H1 (cell line): ENCODE results near the gene PIK3R3. TPM values are rescaled to one million over a fixed set of nuclear protein-coding genes. Genes with fewer than 3 reads are reported as not detected.

Experiments used
- CTCF ChIA-PET: fragments of 300-600 bp; sonication (Branson Sonifier 250); formaldehyde crosslinking; loops from one replicate; lab custom pipeline; 2021; ENCODE audit not compliant: partially characterized antibody; lab: Charles Lee
- POLR2A ChIA-PET: fragments of 300-600 bp; sonication (Branson Sonifier 250); formaldehyde crosslinking; loops from one replicate; lab custom pipeline; 2021; ENCODE audit warnings: inconsistent platforms; ENCODE audit not compliant: partially characterized antibody; lab: Charles Lee
- DNase-seq, 2 experiments: peaks; one replicate each; pipeline versions ENCODE4 v3.0.0 to v3.0.0-alpha.2; 2010 to 2022; ENCODE audit warnings: low spot score in 2 of 2, low read depth in 1 of 2, mixed read lengths in 1 of 2
- FAIRE-seq: peaks from 2 replicates; lab custom pipeline; 2011; peaks lifted over from hg19 to GRCh38; lab: Jason Lieb, UNC
- H2AFZ ChIP-seq: 2 replicates; pipeline ENCODE4 v1.8.1; 2012; ENCODE audit warnings: low read length, inconsistent platforms
- H2AK5ac ChIP-seq: 2 replicates; pipeline ENCODE4 v1.6.1; 2013; ENCODE audit warnings: low read depth, low read length
- H2BK120ac ChIP-seq: replicated peaks from 2 replicates; pipeline ENCODE3; 2013; ENCODE audit warnings: low read depth, low read length, inconsistent platforms
- H2BK12ac ChIP-seq: 2 replicates; pipeline ENCODE4 v1.6.1; 2013; ENCODE audit warnings: low read depth, low read length
- H2BK15ac ChIP-seq: 2 replicates; pipeline ENCODE4 v1.6.1; 2013; ENCODE audit warnings: low read length
- H2BK20ac ChIP-seq: 2 replicates; pipeline ENCODE4 v1.6.1; 2013; ENCODE audit warnings: low read length
- H2BK5ac ChIP-seq: 2 replicates; pipeline ENCODE4 v1.6.1; 2013; ENCODE audit warnings: low read depth, low read length
- H3K14ac ChIP-seq: 2 replicates; pipeline ENCODE4 v1.6.1; 2013; ENCODE audit warnings: inconsistent platforms; ENCODE audit not compliant: insufficient read length
- H3K18ac ChIP-seq: 2 replicates; pipeline ENCODE4 v1.6.1; 2013; ENCODE audit warnings: low read length; ENCODE audit errors: extremely low read depth
- H3K23ac ChIP-seq: 2 replicates; pipeline ENCODE4 v1.6.1; 2013; ENCODE audit warnings: inconsistent platforms; ENCODE audit not compliant: insufficient read length
- H3K23me2 ChIP-seq: 2 replicates; pipeline ENCODE4 v1.6.1; 2013; ENCODE audit warnings: low read depth, low read length
- H3K27ac ChIP-seq: 2 replicates; pipeline ENCODE4 v1.6.1; 2011; ENCODE audit warnings: low read depth, low read length, inconsistent platforms
- H3K27me3 ChIP-seq, 4 experiments: replicated peaks in 1 of 4; 1 replicate in 1 of 4; 2 replicates in 3 of 4; pipeline versions ENCODE4 v1.6.1 to v1.8.1; 2011 to 2013; ENCODE audit warnings: low read length in 3 of 4, mild to moderate bottlenecking in 3 of 4, inconsistent platforms in 2 of 4, mixed read lengths in 2 of 4, moderate library complexity in 1 of 4; ENCODE audit not compliant: control insufficient read depth in 3 of 4, insufficient read depth in 3 of 4; ENCODE audit errors: extremely low read depth in 1 of 4
- H3K36me3 ChIP-seq, 4 experiments: 2 replicates each; pipeline versions ENCODE4 v1.6.1 to v1.8.1; 2011 to 2013; ENCODE audit warnings: mild to moderate bottlenecking in 4 of 4, low read length in 3 of 4, moderate library complexity in 2 of 4, control low read depth in 1 of 4, inconsistent platforms in 1 of 4; ENCODE audit not compliant: insufficient read depth in 4 of 4, control insufficient read depth in 2 of 4
- H3K4ac ChIP-seq: replicated peaks from 2 replicates; pipeline ENCODE3; 2013; ENCODE audit warnings: low read length, low read depth, mixed read lengths, inconsistent platforms; ENCODE audit not compliant: insufficient read length
- H3K4me1 ChIP-seq, 4 experiments: replicated peaks in 1 of 4; 1 replicate in 1 of 4; 2 replicates in 3 of 4; pipeline versions ENCODE4 v1.6.1 to v1.8.1; 2011 to 2013; ENCODE audit warnings: low read length in 3 of 4, inconsistent platforms in 2 of 4, mixed read lengths in 1 of 4; ENCODE audit not compliant: insufficient read depth in 4 of 4, control insufficient read depth in 3 of 4
- H3K4me2 ChIP-seq, 2 experiments: 2 replicates each; pipeline versions ENCODE4 v1.6.1 to v1.8.1; 2011 to 2013; ENCODE audit warnings: low read depth in 2 of 2, low read length in 2 of 2, control low read depth in 1 of 2, inconsistent platforms in 1 of 2, mild to moderate bottlenecking in 1 of 2; ENCODE audit not compliant: insufficient read depth in 1 of 2
- H3K4me3 ChIP-seq, 4 experiments: fragments of 200-600, 300-600 bp in 1 of 4; sonication (generic), shearing (Covaris generic), sonication (Bioruptor Twin) in 1 of 4; 2 replicates each; pipeline versions ENCODE4 v1.5.1 to v1.8.1; 2011 to 2016; ENCODE audit warnings: low read length in 4 of 4, low read depth in 3 of 4, control low read depth in 2 of 4, inconsistent platforms in 2 of 4, mild to moderate bottlenecking in 2 of 4, mixed read lengths in 1 of 4, moderate library complexity in 1 of 4; ENCODE audit not compliant: insufficient read depth in 2 of 4; ENCODE audit errors: extremely low read depth in 1 of 4
- H3K56ac ChIP-seq: replicated peaks from 2 replicates; pipeline ENCODE3; 2013; ENCODE audit warnings: low read depth, mild to moderate bottlenecking, mixed read lengths, low read length, inconsistent platforms; ENCODE audit not compliant: insufficient read length
- H3K79me1 ChIP-seq: 2 replicates; pipeline ENCODE4 v1.6.1; 2013; ENCODE audit warnings: low read depth, low read length, control low read depth
- H3K79me2 ChIP-seq, 2 experiments: 2 replicates each; pipeline versions ENCODE4 v1.6.1 to v1.8.1; 2012 to 2013; ENCODE audit warnings: low read length in 2 of 2, mild to moderate bottlenecking in 2 of 2, inconsistent platforms in 1 of 2; ENCODE audit not compliant: insufficient read depth in 2 of 2, control insufficient read depth in 1 of 2
- H3K9ac ChIP-seq, 4 experiments: replicated peaks in 1 of 4; 1 replicate in 1 of 4; 2 replicates in 3 of 4; pipeline versions ENCODE4 v1.6.1 to v1.8.1; 2011 to 2013; ENCODE audit warnings: low read depth in 3 of 4, low read length in 3 of 4, control low read depth in 2 of 4, mild to moderate bottlenecking in 2 of 4, moderate library complexity in 2 of 4, inconsistent platforms in 1 of 4; ENCODE audit errors: extremely low read depth in 1 of 4
- H3K9me3 ChIP-seq, 2 experiments: 2 replicates each; pipeline versions ENCODE4 v1.6.1 to v1.8.1; 2012 to 2013; ENCODE audit warnings: mild to moderate bottlenecking in 2 of 2, moderate library complexity in 2 of 2, control low read depth in 1 of 2, inconsistent platforms in 1 of 2, low read depth in 1 of 2, low read length in 1 of 2, mixed read lengths in 1 of 2; ENCODE audit not compliant: insufficient read depth in 2 of 2
- H4K20me1 ChIP-seq, 2 experiments: replicated peaks in 1 of 2; 2 replicates each; pipeline versions ENCODE3 to v1.8.1; 2011 to 2013; ENCODE audit warnings: inconsistent platforms in 2 of 2, low read length in 2 of 2, mild to moderate bottlenecking in 1 of 2; ENCODE audit not compliant: insufficient read depth in 2 of 2, control insufficient read depth in 1 of 2
- H4K5ac ChIP-seq: 2 replicates; pipeline ENCODE4 v1.6.1; 2013; ENCODE audit warnings: low read length, low read depth, mixed read lengths, inconsistent platforms; ENCODE audit not compliant: insufficient read length
- H4K8ac ChIP-seq: 2 replicates; pipeline ENCODE4 v1.8.0; 2013; ENCODE audit warnings: mild to moderate bottlenecking, moderate library complexity, low read length, inconsistent platforms; ENCODE audit not compliant: insufficient read depth; ENCODE audit errors: extremely low read depth
- H4K91ac ChIP-seq: replicated peaks from 2 replicates; pipeline ENCODE3; 2013; ENCODE audit warnings: low read length, mixed read lengths, inconsistent platforms; ENCODE audit not compliant: insufficient read length
- CBX8 ChIP-seq: fragments of 300-800, 300-1000 bp; sonication (generic); IDR thresholded peaks from 2 replicates; pipeline ENCODE4 v1.7.1; 2016; ENCODE audit warnings: low read depth, low read length, borderline replicate concordance
- GABPA ChIP-seq: IDR thresholded peaks from 2 replicates; pipeline ENCODE4 v1.6.1; 2011; ENCODE audit warnings: mild to moderate bottlenecking, low read length, moderate library complexity, borderline replicate concordance; ENCODE audit not compliant: insufficient read depth
- JUN ChIP-seq: IDR thresholded peaks from 2 replicates; pipeline ENCODE4 v1.6.1; 2011; ENCODE audit warnings: low read depth, mild to moderate bottlenecking, improper control_type of control experiment, low read length
- MAFK ChIP-seq: IDR thresholded peaks from 2 replicates; pipeline ENCODE4 v1.6.1; 2012; ENCODE audit warnings: low read depth, mild to moderate bottlenecking, improper control_type of control experiment, low read length
- RXRA ChIP-seq: IDR thresholded peaks from 2 replicates; pipeline ENCODE4 v1.6.1; 2011; ENCODE audit warnings: low read depth, mild to moderate bottlenecking, low read length, moderate library complexity; ENCODE audit not compliant: insufficient read depth
- TAF1 ChIP-seq: IDR thresholded peaks from 2 replicates; pipeline ENCODE4 v1.6.1; 2011; ENCODE audit warnings: mild to moderate bottlenecking, low read depth, low read length
- polyA plus RNA-seq, 7 experiments: library from polyadenylated mRNA; depleted of rRNA in 3 of 7; stranded (reverse) in 5 of 7; unstranded in 2 of 7; fragments of >200 nt in 5 of 7; fragments of 200-250 nt in 2 of 7; gene quantifications; 1 replicate in 5 of 7; 2 replicates in 1 of 7; 4 replicates in 1 of 7; pipeline versions ENCODE4 v1.2.1 to v1.2.3, GENCODE V29; 2011 to 2013; ENCODE audit warnings: missing spikeins in 2 of 7, mixed read lengths in 2 of 7
- total RNA-seq: library from RNA; stranded (reverse); fragmentation: NEBNext Ultra II Directional; extraction: Animal tissue kit (Norgen Biotek cat#: 25700); gene quantifications from 2 replicates; pipeline ENCODE4 v1.2.1, GENCODE V29; 2021
- TF ChIP-seq, protein P1 (sequence below): IDR thresholded peaks from 2 replicates; pipeline ENCODE4 v1.6.1; 2012; ENCODE audit warnings: inconsistent platforms
- TF ChIP-seq, protein P2 (sequence below): IDR thresholded peaks from 2 replicates; pipeline ENCODE4 v1.6.1; 2011; ENCODE audit warnings: low read depth, mild to moderate bottlenecking, low read length; ENCODE audit not compliant: insufficient read depth
- TF ChIP-seq, protein P3 (sequence below): IDR thresholded peaks from 2 replicates; pipeline ENCODE4 v1.6.1; 2011; ENCODE audit warnings: low read length, improper control_type of control experiment

Gene PIK3R3
- total and polyA plus RNA-seq, 2 of the 8 experiments (the other 6 are each of a cell fraction or from before 2014, with no cell fraction given), result 5.3 to 13.6 TPM

DNA sequence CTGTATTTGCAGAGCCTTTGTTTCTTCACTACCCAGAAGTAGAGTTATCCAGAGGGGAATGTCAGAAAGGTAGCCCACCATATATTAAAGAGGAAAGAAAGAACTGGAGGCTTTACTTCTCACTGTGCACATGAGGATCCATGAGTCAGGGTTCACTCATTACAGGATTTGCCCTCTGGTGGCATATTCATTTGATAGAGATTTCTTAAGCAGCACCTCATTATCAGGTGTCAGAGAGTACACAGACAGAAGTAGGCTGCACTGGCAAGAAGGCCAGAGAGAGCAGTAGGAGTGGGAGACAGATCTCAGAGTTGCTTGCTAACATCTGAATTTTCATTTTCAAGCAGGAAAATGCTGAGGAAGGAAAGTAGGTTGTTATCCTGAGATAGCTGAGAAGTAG, 123.8 kb downstream of the PIK3R3 start:
- ChIA-PET POLR2A (no interaction called here), CTCF (interaction anchor here (0.9 kb wide), 1 partner anchor 10 kb away, joined by 3 read pairs; no protein-coding TSS in a partner anchor)
- FAIRE-seq (no peak), DNase-seq (no peak)
- H3K36me3 ChIP-seq, result peaks cover 6 to 26% (median 19%) of the 10 kb centered on the region in 4 experiments; a peak in 7 of 8 replicates
- no peak overlapping the region for H3K4ac ChIP-seq
- no peak overlapping the region for H4K91ac ChIP-seq
- no peak overlapping the region for H2BK5ac ChIP-seq
- no peaks in the 10 kb centered on the region for H3K27me3 ChIP-seq
- H2BK12ac ChIP-seq, result no peak overlapping the region
- H3K9me3 ChIP-seq, result no peaks in the 10 kb centered on the region
- no peak overlapping the region for H3K18ac ChIP-seq
- H3K4me2 ChIP-seq, result no peak overlapping the region
- H3K23ac ChIP-seq, result no peak overlapping the region
- no peak overlapping the region for H3K56ac ChIP-seq
- no peak overlapping the region for H2AFZ ChIP-seq
- H2BK15ac ChIP-seq, result no peak overlapping the region
- H3K79me1 ChIP-seq, result no peaks in the 10 kb centered on the region
- no peaks in the 10 kb centered on the region for H3K23me2 ChIP-seq
- no peaks in the 10 kb centered on the region for H3K4me1 ChIP-seq
- no peak overlapping the region for H2AK5ac ChIP-seq
- H2BK120ac ChIP-seq, result no peak overlapping the region
- TF ChIP-seq JUN (no peak), CBX8 (no peak), MAFK (no peak), GABPA (no peak), RXRA (no peak), TAF1 (no peak)
- TF ChIP-seq, protein P1, sequence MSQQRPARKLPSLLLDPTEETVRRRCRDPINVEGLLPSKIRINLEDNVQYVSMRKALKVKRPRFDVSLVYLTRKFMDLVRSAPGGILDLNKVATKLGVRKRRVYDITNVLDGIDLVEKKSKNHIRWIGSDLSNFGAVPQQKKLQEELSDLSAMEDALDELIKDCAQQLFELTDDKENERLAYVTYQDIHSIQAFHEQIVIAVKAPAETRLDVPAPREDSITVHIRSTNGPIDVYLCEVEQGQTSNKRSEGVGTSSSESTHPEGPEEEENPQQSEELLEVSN, result no peak
- TF ChIP-seq, protein P2, sequence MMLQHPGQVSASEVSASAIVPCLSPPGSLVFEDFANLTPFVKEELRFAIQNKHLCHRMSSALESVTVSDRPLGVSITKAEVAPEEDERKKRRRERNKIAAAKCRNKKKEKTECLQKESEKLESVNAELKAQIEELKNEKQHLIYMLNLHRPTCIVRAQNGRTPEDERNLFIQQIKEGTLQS, result no peak
- TF ChIP-seq, protein P3, sequence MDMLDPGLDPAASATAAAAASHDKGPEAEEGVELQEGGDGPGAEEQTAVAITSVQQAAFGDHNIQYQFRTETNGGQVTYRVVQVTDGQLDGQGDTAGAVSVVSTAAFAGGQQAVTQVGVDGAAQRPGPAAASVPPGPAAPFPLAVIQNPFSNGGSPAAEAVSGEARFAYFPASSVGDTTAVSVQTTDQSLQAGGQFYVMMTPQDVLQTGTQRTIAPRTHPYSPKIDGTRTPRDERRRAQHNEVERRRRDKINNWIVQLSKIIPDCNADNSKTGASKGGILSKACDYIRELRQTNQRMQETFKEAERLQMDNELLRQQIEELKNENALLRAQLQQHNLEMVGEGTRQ, result no peak
- H3K9ac ChIP-seq, result no peak overlapping the region
- H3K79me2 ChIP-seq, result no peaks in the 10 kb centered on the region
- H4K5ac ChIP-seq, result no peak overlapping the region
- no peak overlapping the region for H3K14ac ChIP-seq
- H3K27ac ChIP-seq, result no peak overlapping the region
- H4K8ac ChIP-seq, result no peak overlapping the region
- H2BK20ac ChIP-seq, result no peak overlapping the region
- H3K4me3 ChIP-seq, result no peak overlapping the region
- H4K20me1 ChIP-seq, result no peaks in the 10 kb centered on the region
